RCC 7860 (cell line): Measurements from ENCODE around the gene KCNMB2.
"Not testable (repeated sequence)": the region's sequence is repeated elsewhere in the genome, so short reads cannot be mapped to it uniquely, and the experiment has no call there.

ENCODE experiments used
- DNase-seq: peaks from one replicate; pipeline ENCODE4 v3.0.0-alpha.2; 2015; ENCODE audit warnings: low spot score
- FAIRE-seq: peaks from 2 replicates; lab custom pipeline; 2012; peaks lifted over from hg19 to GRCh38; lab: Jason Lieb, UNC

Gene KCNMB2

DNA sequence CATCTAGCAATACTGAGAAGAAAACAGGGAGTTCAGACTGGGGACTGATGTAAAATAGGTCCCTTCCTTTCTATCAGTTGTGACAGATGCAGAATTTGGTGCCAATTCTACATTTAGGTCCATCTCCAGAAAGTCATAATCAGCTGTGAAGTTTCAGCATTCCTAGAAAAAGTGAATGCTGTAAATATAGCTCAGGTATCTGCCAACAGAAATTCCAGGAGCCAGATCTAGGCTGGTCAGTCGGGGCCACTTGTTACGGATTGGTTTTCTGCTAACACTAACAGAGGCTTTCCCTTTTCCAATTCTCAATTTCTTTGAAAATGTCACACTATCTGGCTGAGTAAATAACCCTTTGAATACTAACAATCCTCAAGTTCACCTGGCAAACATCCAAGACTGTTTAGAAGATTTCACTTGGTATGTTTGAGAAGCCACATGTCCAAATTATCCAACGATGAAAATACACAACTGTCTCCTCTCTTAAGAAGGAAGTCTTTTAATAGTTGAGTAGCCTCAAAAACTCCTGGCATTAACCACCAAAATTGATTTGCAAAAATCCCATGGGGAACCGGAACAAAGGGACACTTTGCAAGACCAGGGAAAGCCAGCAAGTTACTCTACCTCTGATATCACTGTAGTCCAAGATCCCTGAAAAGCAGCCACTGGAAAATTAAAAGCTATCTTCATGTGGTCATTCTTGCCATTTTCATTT is 313.1 kb downstream of the KCNMB2 start:
- DNase-seq (no peak), FAIRE-seq (no peak)

DNA sequence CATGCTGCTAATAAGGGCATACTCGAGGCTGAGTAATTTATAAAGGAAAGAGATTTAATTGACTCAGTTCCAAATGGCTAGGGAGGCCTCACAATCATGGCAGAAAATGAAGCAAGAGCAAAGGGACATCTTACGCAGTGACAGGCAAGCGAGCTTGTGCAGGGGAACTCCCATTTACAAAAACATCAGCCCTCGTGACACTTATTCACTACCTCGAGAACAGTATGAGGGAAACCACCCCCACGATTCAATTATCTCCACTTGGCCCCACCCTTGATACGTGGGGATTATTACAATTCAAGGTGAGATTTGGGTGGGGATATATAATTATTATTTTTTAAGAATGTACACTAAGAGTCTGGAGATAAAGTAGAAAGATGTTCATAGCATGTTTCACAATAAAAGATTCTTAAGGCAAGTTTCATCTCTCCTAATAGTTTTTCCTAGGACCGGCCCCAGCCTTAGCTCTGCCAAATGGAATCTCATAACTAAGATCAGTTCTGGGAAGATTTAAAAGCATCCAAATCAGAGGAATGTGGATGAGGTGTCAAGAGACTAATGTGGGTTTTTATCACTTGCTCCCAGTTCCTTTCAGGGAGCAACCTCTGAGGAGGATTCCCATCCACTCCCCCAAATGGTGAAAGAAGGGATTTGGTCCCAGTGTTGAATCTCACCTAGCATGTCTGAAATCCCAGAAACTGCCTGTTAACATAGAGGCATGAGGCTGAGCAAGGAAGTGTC is 314.4 kb downstream of the KCNMB2 start:
- no peak for FAIRE-seq
- DNase-seq: no peak

- FAIRE-seq: no peak
- DNase-seq: no peak
Measured at GRCh38 chr3:178851564-178851963, 315.3 kb downstream of the KCNMB2 start.

GRCh38 chr3:178856804-178857203 is 320.6 kb downstream of the KCNMB2 start:
- DNase-seq: no peak
- no peak for FAIRE-seq

DNA sequence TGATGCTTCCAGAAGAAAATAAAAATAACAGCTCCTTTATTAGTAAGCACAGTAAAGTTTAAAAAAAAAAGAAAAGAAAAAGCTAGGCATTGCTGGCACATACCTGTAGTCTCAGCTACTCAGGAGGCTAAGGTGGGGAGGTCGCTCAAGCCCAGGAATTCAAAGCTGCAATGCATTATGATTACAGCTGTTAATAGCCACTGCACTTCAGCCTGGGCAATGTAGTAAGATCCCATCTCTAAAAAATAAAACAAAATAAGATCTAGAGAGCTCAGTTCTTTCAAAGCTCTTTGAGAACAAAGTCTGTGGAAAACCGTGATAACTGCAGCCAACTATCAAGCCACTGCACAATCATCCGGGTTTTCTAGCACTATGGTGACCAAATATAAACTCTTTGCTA is 323.1 kb downstream of the KCNMB2 start:
- FAIRE-seq: no peak
- DNase-seq: no peak

DNA sequence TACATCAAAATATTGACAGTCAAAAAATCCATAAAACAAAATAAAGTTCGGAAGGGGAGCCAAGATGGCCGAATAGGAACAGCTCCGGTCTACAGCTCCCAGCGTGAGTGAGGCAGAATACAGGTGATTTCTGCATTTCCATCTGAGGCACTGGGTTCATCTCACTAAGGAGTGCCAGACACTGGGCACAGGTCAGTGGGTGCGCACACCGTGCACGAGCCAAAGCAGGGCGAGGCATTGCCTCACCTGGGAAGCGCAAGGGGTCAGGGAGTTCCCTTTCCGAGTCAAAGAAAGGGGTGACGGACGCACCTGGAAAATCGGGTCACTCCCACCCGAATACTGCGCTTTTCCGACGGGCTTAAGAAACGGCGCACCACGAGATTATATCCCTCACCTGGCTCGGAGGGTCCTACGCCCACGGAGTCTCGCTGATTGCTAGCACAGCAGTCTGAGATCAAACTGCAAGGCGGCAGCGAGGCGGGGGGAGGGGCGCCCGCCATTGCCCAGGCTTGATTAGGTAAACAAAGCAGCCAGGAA is 323.7 kb downstream of the KCNMB2 start:
- not testable (repeated sequence) for FAIRE-seq, DNase-seq

DNA sequence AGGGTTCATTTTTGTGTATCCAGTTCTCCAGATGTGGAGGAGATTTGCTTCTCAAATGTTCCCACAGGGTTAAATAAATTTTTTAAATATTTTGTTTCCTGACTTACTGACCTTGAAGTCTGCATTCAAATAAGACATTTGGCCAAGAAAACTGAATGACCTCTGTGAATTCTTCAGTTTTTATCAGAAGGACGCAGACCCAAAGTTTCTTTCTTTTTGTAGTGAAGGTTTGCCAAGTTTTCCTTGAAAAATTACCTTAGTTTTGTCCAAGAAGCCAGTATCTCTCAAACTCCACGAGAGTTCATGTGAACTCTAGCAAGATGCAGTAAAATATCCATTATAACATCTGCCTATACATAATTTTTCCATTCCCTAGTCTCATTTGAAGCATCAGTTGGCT is 332.4 kb downstream of the KCNMB2 start:
- FAIRE-seq (no peak), DNase-seq (no peak)

DNA sequence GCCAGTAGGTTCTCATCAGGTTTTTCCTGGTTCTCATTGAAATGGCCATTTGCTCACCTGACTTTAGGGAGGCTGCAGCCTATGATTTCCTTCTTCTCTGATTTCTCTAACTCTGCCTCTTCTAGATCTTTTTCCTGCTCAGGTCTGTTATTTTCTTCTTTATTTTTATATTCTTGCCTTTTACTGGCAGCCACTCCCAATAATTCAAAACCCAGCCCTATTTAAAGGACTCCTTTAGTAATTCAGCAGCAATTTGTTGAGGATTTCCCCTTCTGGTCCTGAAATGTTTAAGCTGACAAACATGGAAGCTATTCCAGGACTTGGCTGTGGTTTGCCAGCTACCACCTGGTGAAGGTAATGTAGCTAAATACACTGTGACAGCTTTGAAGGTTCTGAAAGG is 333.8 kb downstream of the KCNMB2 start:
- FAIRE-seq: no peak
- no peak for DNase-seq

DNA sequence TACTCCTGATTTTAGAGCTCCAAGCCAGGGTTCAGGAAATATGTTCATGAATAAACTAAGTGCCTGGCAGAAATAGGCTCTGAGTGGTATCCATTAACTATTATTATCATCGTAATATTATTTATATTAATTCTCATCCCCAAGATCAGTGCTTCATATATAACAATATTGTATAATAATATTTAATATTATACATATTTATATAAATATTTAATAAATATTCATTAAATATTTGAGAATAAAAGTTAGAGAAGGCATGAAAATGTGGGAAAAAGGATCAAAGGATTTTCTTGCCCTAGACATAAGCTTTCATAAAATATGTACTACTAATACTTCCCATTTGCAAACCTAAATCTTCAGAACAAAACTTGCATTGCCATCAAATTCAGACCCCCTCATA is 338.9 kb downstream of the KCNMB2 start:
- DNase-seq (no peak), FAIRE-seq (no peak)

- DNase-seq (no peak), FAIRE-seq (no peak)
Measured at GRCh38 chr3:178875836-178876235, 339.6 kb downstream of the KCNMB2 start.

GRCh38 chr3:178880274-178880673 is 344.0 kb downstream of the KCNMB2 start:
- DNase-seq (no peak), FAIRE-seq (no peak)
